SU-DHL-6 (cell line): ENCODE data around the gene RDH16.

Experiments used
- EZH2phosphoT487 ChIP-seq: fragments of 200-600 bp; sonication (generic), shearing (Covaris generic); conservative IDR thresholded peaks from 2 replicates; pipeline ENCODE4 v1.6.1; 2018; ENCODE audit warnings: mild to moderate bottlenecking, antibody characterized with exemption, low read length, moderate library complexity, mixed read lengths
- TF ChIP-seq, protein P1 (sequence below): fragments of 200-600 bp; sonication (generic); IDR thresholded peaks from one replicate; pipeline ENCODE4 v1.5.1; 2017; ENCODE audit warnings: antibody characterized with exemption, mild to moderate bottlenecking, low read length, moderate library complexity; ENCODE audit not compliant: insufficient read depth, poor library complexity, severe bottlenecking

GRCh38 chr12:56980941-56981530 is 23.6 kb upstream of the RDH16 start:
- TF ChIP-seq, protein P1, sequence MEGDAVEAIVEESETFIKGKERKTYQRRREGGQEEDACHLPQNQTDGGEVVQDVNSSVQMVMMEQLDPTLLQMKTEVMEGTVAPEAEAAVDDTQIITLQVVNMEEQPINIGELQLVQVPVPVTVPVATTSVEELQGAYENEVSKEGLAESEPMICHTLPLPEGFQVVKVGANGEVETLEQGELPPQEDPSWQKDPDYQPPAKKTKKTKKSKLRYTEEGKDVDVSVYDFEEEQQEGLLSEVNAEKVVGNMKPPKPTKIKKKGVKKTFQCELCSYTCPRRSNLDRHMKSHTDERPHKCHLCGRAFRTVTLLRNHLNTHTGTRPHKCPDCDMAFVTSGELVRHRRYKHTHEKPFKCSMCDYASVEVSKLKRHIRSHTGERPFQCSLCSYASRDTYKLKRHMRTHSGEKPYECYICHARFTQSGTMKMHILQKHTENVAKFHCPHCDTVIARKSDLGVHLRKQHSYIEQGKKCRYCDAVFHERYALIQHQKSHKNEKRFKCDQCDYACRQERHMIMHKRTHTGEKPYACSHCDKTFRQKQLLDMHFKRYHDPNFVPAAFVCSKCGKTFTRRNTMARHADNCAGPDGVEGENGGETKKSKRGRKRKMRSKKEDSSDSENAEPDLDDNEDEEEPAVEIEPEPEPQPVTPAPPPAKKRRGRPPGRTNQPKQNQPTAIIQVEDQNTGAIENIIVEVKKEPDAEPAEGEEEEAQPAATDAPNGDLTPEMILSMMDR, result no peak
- no peak for TF ChIP-seq EZH2phosphoT487
